EH (cell line): ENCODE measurements around the gene CRISP1.
"Not testable (repeated sequence)": the region's sequence is repeated elsewhere in the genome, so short reads cannot be mapped to it uniquely, and the experiment has no call there.

Experiments
- DNase-seq: peaks from one replicate; pipeline ENCODE4 v3.0.0-alpha.2; 2015; ENCODE audit warnings: low read depth

Gene CRISP1, protein sequence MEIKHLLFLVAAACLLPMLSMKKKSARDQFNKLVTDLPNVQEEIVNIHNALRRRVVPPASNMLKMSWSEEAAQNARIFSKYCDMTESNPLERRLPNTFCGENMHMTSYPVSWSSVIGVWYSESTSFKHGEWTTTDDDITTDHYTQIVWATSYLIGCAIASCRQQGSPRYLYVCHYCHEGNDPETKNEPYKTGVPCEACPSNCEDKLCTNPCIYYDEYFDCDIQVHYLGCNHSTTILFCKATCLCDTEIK

DNA sequence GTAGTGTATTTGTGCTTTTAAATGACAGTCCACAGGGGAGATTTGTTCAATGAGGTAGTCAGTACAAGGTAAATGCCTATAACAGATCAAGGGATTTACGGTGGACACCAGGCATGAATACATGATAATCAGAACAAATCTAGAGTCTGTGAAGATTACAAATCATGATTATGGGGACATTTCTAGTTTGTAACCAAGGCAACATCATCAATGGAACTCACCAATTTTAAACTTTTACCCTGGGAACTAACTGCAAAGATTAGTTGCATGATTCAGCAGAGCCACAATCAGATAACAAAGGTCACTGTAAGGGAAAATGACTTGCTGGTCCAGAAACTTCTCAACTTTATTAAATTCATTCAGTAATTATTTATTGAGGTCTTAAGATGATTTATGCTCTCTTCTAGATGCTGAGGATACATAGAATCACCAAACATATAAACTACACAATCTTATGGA, at the start of gene CRISP1:
Gene CRISP1 (minus strand): TSS at position 51 of the 459 bp plus-strand sequence. CDS start 9,135 bp downstream, outside the sequence.
- DNase-seq = no peak

DNA sequence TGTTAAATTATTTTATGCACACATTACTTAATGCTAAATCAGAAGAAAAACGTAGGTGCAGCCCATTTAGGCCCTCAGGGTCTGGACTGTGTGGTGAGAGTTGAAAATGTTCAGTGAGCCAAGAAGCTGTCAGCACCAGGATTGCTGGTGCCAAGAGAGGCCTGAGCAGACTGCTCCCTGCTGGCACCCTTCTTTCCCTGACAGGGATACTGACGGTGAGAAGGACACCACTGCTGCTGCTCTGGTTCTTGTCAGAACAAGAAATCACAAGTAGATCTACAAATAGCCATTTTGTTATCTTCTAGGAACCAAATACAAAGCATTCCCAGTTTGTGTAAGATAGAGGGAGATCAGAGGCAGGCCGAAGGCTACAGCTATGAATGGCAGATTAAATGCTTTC, 48.7 kb upstream of the CRISP1 start:
- DNase-seq = no peak

DNA sequence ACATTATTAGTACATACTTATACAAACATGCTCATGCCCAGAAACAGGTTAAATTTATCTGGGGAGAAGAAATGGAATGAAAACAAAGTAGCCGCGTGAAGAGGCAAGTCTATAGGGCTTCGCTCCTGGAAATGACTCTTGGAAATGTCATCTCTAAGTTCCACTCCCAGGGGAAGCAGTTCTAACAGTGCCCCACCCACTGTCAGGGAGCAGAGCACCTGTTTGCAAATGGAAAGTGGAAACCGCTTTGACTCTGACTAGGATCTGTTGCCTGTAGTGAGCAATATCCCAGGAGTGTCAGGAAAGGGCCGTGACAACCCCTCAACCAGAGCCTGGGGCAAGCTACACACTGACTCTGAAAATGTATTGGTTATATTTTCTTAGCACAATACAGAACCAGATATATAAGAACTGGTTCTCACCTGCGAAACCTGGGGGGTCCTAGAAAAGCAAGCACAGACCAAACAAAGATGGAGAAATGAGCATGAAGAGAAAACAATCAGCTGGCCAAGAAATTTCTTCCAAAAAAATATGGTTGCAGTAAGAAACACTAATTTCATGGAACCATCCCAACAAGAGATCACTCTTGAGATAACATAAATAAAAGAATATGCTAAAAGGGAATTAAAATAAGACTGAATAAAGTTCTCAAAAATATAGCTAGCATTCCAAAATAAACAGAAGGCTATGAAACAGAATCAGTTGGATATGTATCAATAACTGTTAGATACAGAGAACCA, 47.5 kb upstream of the CRISP1 start:
- DNase-seq = no peak

DNA sequence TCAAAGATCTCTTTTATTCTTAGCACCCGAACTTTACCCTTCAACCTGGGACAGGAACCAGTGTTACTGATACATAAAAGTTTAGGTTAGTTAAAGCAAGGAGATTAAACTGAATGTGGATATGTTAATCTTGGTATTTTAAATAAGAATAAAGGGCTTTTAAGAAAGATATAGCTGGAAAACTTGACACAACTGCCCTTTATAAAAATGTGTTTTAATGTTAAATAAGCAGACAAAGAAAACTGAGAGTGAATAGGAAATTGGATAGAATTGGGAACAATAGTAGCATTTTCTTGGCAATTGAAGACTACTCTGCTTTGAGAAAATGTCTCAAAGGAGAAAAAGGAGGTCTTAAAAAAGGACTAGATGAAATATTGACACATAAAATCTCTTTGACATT, 45.9 kb upstream of the CRISP1 start:
- DNase-seq = no peak

DNA sequence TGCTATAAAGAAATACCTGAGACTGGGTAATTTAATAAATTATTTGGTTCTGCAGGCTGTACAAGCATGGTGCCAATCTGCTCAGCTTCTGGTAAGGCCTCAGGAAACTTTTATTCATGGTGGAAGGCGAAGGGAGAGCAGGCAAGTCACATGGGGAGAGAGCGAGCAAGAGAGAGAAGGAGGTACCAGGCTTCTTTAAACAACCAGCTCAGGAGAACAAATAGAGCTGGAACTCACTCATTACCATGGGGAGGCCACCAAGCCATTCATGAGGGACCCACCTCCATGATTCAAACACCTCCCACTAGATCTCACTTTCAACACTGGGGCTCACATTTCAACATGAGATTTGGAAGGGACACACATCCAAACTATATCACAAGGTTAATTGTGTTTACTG, 44.9 kb upstream of the CRISP1 start:
- no peak for DNase-seq

DNA sequence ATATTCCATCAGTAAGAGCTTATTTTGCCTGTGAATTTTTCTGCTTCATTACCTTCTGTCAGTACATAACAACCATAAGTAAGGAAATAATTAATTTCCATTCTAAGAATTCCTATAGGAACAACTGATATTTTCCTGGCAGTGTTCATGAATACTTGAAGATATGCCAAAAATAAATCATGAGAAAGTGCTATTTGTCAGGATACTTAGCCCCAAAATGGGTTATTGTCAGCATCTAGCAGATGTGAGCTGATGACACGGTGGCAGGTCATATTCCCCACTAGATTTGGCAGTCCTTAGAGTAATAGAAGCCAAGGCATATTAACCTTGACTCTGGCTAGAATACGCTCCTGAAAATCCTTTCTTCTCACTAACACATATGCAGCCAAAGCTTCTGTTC, 43.2 kb upstream of the CRISP1 start:
- DNase-seq = no peak

DNA sequence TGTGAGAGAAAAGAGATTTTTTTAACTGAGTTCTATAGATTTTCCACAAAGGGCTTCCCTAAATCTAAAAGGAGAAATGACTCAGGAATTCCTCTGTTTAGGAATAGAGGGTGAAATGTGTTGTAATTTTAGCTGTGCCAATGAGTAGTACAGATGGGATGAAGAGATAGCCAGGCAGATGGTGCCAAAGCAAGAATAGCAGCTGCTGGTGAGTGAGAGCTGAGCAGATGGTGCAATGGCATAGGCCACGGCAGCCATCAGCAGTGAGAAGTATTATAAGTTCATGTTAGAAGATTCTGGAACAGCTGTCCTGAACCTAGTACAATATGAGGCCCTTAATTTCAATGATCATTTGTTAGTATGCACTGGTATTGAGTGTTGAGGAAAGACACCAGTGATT, 40.2 kb upstream of the CRISP1 start:
- no peak for DNase-seq

DNA sequence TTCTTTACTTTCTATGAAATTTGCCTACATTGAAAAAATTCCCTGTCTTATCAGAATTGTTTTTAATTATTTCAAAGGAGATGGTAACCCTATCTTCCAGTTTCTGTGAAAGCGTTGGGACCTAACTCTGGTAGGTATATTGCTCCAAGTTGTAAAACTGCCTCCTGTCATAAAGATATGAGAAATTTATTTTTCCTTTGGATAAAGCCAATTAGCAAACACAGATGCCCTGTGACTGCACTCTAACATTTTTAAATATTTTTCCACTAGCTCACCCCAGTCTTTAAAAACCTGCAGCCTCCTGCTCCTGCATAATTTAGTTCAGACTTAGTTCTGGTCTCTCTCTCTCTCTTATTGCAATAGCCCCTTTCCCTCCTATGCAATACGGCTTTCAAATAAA, 39.0 kb upstream of the CRISP1 start:
- DNase-seq = no peak

DNA sequence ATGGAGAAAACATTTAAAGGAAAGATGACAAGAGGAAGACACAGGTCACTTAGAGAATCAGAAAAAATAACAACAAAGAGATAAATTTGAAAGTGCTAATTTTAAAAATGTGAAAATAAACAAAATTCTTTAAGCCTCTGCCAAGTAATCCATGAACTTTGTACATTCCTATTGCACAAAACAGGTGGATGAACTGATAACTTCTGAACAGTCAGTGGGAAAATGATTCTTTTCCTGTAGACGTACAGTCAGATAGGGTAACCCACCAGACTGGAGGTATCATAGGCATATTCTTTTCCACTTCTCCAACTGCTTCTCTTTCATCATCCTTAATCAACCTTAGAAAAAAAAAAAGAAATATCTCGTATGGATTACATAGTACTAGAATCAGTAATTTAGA, 36.5 kb upstream of the CRISP1 start:
- no peak for DNase-seq

DNA sequence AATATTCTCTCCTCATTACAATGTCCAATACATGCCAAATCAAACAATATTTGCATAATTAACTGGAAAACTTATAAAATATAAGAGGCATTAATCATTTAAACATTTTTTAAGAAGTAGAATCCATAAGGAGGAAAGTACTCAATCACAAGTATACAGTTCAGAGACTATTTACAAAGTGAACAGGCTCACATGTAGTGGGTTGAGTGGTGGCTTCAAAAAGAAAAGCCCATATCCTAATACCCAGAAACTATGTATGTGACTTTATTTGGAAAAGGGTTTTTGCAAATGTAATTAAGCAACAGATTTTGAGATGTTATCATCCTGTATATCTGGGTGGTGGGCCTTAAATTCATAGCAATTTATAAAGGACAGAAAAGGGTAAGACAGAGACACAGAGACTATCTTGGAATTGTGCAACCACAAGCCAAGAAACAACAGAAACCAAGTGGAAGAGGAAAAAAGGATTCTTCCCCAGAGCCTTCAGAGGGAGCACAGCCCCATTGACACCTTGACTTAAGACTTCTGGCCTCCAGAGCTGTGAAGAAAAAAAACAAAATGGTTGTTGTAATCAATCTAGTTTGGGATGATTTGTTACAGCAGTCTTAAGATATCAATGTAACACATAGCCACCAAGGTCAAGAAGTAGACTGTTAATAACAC, 32.7 kb upstream of the CRISP1 start:
- no peak for DNase-seq

DNA sequence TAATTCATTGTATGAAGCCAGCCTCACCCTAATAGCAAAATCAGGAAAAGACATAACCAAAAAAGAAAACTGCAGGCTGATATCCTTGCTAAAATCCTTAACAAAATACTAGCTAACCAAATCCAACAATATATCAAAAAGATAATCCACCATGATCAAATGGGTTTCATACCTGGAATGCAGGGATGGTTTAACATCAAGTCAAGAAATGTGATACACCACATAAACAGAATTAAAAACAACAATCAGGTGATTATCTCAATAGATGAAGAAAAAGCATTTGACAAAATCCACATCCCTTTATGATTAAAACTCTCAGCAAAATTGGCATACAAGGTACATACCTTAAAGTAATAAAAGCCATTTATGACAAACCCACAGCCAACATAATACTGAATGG, 29.2 kb upstream of the CRISP1 start:
- not testable (repeated sequence) for DNase-seq

DNA sequence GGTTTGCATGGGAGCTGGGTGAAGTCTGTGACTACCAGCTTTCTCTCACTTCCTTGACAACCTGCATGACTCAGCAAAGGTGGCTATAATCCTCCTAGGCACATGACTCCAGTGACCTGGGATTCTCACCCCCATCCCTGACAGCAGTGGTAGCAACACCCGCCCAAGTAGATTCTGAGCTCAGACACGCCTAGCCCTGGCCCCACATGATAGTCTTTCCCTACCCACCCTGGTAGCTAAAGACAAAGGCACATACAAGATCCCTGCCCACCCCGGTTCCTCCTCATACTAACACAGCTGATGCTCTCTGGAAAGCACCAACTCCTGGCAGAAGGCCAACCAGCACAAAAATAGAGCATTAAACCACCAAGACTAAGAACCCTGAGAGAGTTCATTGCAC, 25.9 kb upstream of the CRISP1 start:
- no peak for DNase-seq

DNA sequence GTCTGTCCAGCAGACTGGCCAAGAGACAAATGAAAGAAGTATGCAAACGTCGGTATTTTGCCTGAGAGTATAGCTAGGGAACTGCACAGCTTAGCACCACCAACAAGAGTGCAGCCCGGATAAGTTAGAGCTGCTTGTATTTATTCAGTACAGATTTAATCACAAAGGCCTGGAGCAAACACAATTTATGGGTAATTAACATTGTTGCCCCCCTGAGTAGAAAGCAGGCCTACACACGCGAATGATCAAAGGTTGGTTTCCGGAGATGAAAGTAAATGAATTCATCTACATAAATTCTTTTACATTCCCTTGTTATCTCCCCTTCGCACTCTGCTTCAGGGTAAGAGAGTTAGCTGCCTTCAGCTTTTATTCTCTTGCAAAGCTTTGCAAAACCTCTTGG, 24.7 kb upstream of the CRISP1 start:
- DNase-seq = no peak

DNA sequence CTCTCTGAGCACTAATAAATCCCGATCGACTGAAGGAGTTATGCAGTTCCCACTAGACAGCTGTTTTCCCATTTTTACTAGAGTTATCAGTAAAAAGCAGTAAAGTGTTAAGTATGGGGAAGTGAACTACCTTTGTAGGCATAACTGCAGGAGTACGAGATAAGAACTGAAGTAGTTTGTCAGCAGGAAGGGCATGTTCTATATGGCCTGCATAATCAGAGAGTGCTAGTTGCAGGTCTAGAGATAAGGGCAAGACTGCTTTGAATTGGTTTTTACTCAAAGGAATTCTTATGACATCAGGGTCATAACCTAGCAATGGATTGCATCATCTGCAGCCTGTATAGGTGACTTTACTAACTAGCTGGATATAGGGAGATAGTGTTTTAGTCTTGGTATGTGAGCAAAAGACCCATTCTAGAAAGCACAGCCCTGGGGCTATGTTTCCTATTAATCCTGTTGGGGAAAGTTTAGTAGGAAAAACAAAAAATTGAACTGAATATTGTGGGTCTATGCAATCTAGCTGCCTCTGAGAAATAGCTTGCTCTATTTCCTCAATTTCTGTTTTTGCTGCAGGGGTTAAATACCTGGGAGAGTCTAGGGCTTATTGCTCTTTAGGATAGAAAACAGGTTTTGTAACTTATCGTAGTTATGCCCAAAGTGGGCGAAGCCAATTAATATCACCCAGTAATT, 22.6 kb upstream of the CRISP1 start:
- DNase-seq = no peak

DNA sequence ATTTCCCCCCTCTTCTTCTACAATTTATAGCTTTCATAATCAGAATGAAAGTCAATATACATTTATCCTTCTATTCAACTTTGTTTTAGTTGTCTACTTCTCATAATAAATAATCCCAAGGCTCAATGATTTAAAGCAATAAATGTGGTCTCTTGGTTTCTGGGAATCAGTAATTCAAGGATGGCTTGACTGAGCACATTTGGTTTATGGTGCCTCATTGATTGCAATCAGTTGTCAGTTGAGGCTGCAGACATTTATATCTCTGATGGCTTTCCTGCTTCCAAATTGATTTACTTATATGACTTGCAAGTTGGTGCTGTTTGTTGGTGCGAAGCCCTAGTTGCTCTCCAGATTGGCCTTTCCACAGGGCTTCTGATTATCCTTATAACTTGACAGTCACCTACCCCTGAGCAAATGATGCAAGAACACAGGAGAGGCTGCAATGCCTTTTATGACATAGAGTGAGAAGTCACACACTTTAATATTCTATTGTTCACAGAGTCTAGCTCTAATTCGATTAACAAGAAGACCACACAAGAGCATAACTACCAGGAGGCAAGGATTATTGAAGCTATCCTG, 2.7 kb upstream of the CRISP1 start:
- no peak for DNase-seq

DNA sequence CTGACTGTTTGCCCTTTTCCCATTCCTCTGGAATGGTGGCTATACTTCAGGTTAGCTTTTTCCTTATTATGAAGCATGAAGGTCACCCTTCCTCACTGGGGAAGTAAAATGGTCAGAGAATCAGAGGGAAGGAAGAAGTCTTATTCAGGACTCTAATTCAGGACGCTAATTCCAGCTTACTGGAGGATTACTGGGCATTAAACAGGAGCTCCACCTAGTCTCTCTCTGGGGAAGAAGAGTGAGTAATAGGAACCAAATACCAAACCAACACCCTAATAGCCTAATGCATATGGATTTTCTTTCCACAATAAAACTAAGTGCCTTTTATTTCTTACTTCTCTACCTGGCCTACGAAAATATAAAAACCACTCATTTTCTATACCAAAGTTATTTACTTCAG, 10.1 kb downstream of the CRISP1 start:
- DNase-seq = no peak

DNA sequence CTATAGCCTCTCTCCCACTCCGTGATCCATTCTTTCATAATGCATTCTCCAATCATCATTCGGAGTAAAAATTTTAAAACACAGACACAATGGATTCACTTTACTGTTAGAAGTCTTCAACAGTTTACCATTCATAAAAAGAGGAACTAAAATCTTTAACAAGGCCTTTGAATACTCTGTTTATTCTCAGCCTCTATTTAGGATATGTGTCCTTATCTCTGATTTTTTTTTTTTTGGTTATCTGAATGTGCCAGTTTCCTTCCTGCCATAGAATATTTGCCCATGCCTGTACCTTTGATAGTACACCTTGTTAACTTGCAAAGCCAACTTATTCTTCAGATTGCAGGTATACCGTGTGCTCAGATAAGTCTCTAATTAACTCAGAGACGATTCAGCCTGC, 11.1 kb downstream of the CRISP1 start:
- DNase-seq = no peak

DNA sequence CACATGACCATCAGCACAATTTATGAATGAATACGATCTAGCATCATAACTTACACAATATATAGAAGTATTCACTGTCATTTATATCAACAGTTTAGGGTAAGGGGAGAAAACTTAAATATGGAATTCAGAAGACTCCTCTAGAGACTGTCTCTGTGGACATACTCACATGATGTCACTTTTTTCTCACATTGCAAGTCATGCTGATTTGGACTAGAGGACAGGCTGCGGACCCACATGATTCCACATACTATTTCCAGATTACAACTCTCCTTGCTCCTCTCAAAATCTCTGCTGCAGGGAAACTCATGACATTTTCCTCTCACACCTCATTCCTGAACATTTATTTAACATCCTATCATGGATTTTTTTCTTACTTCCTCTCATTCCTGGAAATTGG, 13.4 kb downstream of the CRISP1 start:
- DNase-seq = no peak

DNA sequence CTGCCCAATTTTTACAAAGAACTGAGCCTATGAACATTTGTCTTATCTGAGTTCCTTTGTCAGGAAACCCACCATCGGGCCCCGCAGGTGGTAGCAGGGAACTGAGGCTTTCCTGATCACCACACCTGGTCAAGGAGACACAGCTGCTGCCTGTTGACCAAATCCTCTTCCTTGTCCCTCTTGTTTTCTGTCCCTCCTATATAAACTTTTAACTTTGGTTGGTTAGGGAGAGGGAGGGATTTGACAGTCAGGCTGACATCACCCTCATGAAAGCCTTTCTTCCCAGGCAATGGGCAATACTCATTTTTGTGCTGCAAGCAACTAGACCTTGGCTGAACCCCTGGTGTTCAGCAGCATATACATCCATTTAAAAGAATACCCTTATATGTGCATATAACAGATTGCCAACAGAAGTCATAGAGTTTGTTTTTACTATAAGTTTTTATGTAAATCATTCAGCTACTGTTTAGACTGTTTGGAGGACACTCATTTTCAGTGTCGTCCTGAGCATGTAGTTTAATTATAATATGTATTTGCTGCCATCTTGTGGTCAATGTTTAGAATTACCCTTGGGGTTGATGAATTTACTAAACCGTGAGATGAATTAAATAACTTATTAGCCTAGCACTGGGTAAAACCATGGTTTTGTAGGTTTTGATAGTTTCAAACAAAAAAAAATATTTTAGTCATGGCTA, 17.0 kb downstream of the CRISP1 start:
- peak; percentile 46 for DNase-seq

DNA sequence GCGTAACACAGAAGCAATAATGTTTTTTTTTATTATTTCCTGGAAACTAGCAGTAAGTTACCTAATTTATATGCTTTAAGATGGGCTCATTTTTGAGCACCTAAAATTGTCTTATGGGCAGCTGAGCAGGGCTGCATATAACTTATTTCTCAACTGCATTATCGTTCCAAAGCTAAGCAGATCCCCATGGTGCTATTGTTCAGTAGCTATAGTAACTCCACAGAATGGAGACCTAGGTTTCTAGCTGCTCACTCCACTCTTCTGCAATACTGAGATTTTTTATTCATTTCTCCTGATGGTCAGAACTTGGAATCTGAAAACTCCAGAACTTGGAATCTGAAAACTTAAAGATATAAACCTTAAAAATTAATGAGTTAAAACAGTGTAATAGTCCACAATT, 18.7 kb downstream of the CRISP1 start:
- no peak for DNase-seq

DNA sequence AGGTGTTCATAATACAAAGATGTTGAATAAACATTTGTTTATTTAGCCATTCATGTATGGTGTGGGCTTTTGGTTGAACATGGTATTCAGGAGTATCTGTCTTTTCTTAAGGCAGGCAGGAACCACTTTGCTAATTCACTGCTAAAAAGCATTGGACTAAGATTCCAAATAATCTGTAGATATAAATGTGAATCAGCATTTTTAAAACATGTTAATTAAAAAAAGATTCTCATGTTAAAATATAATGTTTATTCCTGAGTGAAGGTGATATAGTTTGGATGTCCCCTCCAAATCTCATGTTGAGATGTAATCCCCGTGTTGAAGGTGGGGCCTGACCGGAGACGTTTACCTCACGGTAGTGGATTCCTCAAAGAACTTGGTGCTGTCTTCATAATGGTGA, 19.3 kb downstream of the CRISP1 start:
- no peak for DNase-seq

DNA sequence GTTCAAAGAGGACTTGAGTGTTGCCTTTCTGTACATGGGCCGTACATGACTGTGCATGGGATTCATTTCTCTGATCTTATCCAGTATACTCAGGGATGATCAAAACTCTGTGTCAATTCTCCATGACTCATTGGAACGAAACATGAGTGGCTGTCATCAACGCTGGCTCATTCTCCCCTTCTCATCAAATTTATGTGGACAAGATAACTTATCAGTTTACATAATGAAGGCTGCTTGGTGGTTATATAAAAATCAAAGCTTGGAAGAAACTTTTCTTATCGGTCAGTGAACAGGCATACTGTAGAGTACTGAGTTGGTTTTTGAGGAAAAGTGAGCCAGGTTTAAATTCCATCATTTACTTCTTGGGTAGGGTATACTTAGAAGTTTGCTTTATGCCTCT, 24.9 kb downstream of the CRISP1 start:
- no peak for DNase-seq
